GM12892 (cell line): ENCODE data around the gene RPUSD1.

Experiments used
- POLR2A ChIP-seq: IDR thresholded peaks from 2 replicates; pipeline ENCODE4 v1.6.1; 2011; ENCODE audit warnings: low read depth, low read length, control low read depth
- POLR2AphosphoS5 ChIP-seq: IDR thresholded peaks from 2 replicates; pipeline ENCODE4 v1.6.1; 2011; ENCODE audit warnings: low read depth, low read length, control low read depth

DNA sequence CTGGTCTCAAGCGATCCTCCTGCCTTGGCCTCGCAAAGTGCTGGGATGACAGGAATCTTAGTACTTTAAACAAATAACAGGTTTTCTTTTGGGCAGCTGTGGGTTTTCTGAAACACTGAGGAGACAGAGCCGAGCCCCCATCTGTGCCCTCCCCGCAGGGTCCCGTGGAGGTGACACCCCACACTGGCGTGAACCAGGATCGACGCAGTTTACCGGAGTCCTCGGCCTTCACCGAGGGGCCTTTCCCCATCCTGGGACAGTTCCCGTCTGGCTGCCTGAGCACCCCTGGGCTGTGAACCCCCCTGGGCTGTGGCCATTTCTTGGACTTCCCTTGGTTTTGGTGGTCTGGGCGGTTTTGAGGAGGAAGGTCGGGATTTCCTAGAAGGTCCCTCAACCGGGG is 27.7 kb upstream of the RPUSD1 start:
- TF ChIP-seq POLR2A (no peak), POLR2AphosphoS5 (no peak)
